GM12891 (cell line): ENCODE measurements around the gene ROMO1.
"Not testable (repeated sequence)": the region's sequence is repeated elsewhere in the genome, so short reads cannot be mapped to it uniquely, and the experiment has no call there.

Experiments used
- POLR2A ChIP-seq: IDR thresholded peaks from 2 replicates; pipeline ENCODE4 v1.6.1; 2011; ENCODE audit warnings: low read depth, low read length, control low read depth
- SPI1 ChIP-seq: IDR thresholded peaks from 2 replicates; pipeline ENCODE4 v1.6.1; 2011; ENCODE audit warnings: low read depth, low read length, control low read depth

GRCh38 chr20:35718321-35718720 lies 19.1 kb downstream of the ROMO1 start:
- TF ChIP-seq POLR2A: peak; percentile 32; the same call in 1 of the 2 replicates
- not testable (repeated sequence) for TF ChIP-seq SPI1
